Inflammatory macrophage (primary cell): Measurements from ENCODE around the gene SLC35F4.

Experiments used
- DNase-seq, 2 donors: peaks; one replicate each; pipeline ENCODE4 v3.0.0-alpha.2; 2020 to 2022

The SLC35F4 gene

DNA sequence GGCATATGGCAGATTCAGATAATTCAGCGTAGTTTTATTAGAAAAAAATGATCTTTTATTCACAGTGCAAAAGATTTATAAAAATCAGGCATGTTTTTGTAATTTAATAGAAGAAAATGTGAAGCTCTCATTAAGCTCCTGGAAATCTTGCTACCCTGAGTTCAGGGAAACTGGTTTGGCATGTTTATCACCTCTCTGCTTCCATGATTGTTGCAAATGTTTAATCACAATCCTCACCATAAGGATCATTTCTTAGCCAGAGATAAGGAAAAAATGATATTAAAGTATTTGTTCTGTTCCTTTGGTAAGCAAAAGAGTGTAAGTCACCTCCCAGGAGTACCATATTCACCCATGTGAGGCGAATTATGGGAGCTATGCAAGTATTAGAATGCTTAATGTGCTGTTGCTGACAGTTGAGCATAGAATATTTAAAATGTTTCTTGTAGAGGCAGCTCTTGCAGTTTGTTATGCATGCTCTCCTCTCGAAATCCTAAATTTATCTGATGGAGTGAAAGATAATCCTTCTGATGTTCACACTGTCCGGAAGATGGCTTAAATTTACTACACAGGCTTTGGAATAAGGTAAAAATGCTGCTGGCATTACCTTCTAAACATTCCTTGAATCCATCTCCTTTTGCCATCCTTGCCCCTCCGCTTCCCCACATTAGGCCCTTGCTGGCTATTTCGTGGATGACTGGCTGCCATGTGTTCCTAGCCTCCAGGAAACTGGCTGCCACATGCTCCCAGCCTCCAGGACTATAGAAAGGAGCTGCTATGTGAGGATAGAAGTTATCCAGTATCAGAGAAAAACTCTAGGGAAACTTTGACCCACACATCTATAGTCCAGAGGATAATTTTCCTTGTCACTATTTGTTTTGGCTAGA is 256.5 kb downstream of the SLC35F4 start:
- DNase-seq: no peak

DNA sequence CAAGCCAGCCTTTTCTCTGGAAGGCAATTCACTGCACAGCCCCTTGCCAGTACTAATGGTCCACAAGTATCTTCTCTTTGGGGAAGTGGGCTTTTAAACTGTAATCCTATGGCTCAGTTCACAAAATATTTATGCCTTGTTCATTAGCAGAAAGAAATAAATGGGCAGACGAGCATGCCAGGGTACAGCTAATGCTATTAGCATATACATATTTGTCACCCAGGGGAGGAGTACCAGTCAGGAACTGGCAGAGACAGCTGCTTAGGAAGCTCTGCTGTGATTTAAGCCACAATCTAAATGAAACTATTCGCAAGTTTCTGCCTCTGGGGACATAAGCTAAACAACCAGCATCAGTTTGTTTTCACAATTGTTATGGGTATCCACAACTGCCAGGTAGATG is 258.8 kb downstream of the SLC35F4 start:
- no peak for DNase-seq

DNA sequence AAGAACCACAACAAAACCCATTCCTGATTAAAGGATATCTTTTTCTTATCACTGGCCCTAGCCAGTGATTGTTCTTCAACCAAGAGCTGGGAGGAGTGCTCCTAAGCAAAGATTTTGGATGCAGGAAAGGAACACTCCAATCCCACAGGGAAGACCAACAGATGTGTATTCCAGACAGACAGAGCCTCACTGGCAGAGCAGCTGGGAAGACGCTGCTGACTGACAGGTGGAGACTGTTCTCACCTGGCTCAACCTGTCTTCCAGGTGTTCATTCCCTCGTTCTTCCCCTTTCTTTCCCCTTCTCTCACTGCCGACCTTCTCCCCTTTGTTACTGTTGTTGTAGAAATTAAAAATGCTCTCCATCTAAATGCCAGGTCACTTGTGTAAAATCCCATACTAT is 282.5 kb downstream of the SLC35F4 start:
- DNase-seq: no peak

DNA sequence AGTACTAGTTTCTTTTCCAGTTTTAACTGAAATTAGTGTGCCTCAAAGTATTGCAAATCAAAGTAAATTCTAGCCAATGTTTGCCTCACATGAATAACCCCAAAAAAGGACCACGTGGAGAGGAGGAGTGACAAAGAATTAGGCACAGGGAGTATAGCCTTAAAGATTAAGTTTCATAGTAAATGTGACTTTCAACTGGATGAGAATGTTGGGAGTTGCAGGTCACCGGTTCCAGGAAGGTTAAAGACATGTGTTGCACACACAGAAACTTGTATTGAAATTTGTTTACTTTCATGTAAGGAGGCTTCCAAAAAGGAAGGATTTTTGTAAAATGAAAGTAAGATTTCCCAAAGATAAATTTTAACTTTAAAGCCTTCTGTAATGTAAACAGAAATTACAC is 283.1 kb downstream of the SLC35F4 start:
- DNase-seq: no peak

DNA sequence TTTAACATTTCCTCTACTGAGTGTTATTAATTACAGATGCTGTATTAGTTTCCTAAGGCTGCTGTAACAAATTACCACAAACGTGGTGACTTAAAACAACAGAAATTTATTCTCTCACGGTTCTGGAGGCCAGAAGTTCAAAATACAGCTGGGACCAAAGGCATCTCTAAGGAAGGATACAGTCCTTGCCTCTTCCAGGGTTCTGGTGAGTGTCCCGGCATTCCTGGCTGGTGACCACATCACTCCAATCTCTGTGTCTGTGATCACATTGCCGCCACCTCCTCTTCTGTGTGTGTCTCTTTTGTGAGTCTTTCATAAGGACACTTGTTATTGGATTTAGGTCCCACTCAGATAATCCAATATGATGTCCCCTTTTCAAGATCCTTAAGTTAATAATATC is 287.1 kb downstream of the SLC35F4 start:
- no peak for DNase-seq

DNA sequence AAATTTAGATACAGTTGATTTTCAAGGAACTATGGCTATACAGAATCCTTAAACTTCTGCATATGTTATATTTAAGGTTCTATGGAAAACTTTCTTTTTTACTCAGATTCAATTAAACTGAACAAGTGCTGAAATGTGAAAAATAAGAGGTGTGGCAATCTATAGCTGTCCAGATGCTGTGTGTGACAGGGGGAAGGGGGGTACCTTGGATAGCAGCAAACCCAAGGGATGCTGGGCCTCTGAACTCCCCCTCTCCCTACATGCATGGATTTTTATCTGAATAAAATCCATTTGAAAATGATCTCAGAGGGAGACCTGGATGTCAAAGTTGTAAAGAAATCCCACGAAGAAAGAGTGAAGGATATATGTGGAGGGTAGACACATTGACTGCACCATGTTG is 289.4 kb downstream of the SLC35F4 start:
- DNase-seq: no peak

DNA sequence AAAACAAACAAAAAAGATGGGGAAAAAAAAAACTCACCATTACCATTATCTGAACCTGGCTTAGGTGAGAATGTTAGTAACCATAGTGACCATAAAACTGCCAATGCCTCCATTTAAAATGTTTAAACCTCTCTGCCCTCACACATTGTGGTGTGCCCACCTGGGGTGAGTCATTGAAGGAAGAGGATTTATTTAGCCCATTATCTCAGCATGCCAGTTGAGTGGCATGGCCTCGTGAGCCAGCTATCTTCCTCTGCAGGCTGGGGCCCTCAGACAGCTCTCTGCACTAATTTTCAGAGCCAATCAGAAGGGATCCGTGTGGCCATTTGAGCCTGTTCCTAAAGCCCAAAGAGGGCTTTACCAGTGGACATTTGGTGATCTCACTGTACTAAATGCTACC is 290.4 kb downstream of the SLC35F4 start:
- no peak for DNase-seq

DNA sequence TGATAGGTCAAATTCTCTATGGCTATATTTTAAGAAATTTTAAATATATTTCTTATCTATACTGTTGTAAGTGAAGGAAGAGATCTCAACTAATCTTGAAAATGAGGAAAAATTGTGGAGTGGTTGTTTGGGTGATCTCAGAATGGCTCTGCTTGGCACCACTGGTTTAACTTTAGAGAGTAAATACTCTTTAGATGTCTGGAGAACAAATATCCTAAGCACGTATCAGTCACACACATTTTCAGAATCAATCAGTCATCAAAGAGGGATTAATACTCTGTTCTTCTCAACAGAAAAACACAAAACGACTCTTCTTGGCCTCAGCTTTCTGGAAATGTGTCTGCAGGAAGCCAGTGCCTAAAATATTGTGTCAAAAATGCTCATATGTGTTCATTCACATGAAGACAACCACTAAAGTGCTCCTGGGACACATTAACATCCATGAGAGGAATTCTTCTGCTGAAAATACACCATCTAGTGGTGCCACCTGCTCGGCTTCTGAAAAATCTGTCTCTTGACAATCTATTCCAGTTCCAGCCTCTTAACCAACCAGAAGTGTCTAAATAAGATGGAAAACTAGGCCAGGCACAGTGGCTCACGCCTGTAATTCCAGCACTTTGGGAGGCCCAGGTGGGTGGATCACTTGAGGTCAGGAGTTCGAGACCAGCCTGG is 291.1 kb downstream of the SLC35F4 start:
- no peak for DNase-seq

DNA sequence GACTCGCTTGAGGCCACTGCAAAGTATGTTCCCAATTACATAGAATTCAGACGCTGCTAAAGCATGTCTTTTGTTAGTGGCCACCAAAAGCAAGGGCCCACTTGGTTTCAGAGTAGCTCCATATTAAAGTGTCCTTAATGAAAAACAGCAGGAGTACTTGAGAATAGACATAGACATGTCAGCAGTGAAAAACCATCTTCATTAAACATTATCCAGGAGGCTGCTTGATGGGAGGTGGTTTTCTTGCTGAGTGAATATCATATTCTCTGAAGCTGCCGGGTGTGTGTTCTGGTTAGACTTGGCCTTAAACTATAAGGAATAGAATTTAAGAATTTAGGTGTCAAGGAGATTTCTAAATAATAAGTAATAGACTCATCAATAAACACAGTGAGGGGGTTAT is 292.7 kb downstream of the SLC35F4 start:
- DNase-seq: no peak

DNA sequence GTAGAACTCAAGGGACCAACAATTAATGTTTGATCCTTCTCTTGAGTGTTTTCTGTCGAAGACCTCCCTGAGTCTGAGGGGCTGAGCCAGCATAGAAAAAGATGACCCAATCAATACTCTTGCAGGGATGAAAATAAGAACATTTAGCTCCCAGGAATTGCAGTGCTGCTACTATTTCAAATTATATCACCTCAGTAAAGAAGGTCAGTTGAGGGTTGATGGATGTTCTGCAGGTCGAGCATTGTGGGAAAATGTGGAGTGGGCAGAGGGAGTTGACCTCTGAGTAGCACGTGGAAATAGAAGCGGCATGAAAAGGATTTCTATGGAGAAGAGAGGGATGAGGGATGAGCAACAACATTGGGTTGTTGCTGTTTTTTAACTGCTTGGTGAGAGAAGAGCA is 297.3 kb downstream of the SLC35F4 start:
- DNase-seq: no peak

DNA sequence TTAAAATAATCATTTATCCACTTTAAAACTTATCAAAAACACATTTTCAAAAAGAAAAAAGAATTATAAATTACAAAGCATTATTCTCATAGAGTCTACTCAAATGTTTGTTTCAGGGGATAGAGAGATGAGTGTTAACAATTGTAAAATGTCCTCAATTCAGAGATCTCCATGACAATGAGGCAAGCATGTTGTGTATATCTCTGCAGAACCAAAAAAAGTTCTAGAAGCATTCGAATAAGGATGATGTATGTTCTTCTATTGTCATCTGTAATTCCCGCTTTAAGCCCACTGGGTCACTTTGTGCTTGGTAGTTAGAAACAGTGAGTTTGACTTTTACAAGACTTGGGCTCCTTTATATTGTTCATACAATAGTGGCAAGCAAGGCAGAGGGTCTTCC is 298.7 kb downstream of the SLC35F4 start:
- DNase-seq: no peak

DNA sequence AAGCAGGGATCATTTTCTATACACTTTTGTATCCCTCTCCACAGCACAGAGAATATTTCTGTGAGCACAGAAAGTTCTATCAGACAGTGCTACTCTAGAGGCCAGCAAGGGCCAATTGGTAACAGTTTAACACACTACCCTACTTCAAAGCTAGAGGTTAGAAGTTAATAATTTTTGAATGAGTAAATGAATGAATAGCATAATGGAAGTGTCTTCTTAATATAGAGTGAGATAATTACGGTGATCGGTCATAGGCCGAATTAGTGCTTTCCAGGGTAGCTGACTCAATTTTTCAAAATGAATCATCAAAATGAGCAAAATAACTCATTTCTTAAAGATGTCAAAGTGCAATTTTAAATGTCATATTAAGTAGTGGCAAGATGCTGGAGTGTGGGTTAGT is 305.2 kb downstream of the SLC35F4 start:
- DNase-seq: no peak

DNA sequence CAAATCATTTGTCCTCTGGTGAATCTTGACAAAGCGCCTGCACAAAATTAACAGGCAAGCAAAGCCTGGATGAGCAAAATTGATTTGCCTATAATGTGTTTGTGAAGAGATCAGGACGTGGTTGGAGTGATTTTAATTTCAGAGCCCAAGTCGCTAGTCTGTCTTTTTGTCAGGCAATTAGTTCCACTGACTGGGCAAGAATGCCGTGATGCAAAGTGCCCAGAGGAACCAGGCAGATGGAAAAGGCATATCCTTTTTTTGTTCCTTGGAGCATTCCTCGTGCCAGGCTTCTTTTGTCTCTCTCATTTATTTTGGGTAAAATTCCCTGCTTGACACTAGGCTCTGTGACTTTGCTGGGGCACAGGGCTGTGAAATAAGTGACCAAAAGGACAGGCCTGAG is 306.3 kb downstream of the SLC35F4 start:
- no peak for DNase-seq

DNA sequence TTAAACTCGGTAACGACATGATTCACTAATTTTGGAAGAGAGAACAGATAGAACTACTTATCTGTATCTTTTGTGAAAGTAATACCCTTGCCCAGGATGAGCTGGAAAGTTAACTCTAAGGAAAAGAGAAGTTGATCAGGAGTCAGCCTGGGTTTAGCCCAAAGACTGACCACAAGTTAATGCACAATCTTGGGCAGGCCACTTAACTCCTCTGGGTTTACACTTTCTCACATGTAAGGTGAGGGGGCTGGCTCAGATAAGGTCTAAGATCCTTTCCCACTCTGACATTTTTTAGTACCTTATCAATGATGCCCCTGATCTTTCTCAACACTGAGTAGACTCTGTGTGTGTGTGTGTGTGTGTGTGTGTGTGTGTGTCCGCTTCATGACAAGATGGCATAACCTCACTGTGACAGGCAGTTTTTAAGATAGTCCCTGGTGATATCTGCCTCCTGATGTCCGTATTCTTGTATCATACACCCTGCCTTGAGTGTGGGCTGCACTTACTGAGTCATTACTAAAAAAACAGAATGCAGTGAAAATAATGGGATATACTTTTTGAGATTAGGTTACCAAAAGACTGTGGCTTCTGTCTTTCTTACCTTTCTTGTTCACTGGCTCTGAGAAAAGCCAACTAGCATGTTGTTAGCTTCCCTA is 316.0 kb downstream of the SLC35F4 start:
- DNase-seq: no peak

DNA sequence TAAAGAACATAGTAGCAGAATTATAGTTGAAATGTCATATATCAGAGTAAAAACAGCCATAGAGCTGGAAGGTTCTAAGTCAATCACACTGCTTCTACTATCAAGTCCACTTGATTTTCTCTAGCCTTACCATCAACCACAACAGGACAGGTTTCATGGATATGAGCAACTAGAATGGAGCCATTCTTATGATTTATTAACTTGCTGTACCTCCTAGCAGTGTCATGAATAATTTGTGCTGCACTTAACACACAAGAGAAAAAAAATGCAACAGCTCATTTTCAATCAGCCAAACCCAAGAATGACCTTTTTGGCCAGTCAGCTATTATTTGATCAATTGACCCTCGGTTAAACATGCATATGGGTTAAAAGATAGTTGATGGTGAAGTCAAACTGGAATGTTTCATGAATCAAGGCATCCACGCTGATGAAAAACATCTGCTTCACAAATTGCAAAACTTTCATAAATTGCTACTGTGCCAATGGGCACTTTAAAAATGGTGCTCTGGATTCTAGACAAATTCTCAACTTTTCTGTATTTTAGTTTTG is 316.8 kb downstream of the SLC35F4 start:
- no peak for DNase-seq

DNA sequence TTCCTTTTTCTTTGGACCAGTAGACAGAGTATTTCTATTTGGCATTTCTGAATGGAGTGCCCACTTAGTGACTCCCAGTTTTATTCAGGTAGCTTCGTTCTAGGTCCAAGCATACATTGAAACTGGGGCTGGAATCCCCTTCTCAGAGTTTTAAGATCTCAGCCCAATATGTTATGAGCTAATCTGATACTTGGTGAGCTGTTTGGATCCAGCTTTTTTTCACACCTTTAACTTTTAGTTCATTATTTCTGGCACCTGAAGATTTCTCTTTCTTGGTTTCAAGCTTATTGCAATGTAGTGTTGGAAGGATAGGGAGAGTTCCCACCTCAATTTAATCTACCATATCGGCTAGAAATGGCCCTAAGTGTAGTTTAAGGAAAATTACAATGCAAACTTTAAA is 318.8 kb downstream of the SLC35F4 start:
- DNase-seq: no peak

DNA sequence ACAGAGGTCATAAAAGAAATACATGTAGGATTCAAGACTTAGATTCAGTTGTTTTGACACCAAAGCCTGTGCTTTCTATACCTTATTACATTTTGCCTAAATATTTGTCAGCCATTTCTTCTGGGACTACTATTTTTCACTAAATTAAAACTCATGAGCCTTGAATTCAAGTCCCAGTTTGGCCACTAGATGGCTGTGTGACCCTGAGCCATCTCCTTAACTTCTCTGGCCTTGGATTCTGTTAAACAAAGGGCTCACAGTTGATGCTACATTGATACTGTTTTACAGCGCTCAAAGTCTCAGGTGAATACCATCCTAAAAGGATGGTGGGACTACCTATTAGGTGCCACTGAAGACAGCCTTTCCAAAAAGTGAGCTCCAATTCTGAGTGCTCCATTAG is 332.7 kb downstream of the SLC35F4 start:
- DNase-seq: no peak

DNA sequence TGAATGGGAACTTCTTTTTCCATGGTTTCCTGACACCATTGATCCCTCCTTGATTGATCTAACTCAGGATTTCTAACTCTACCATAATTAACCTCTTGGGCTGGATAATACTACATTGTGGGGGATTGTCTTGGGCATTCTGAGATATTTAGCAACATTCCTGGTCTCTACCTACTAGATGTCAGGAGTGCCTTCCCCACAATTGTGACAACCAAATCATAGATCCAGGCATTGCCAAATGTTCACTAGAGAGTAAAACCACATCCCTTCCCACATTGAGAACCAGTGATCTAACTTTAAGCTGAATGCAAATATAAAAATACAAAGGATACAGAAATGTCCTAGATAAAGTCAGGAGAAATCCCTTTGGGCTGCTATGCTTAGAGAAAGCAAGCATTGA is 335.3 kb downstream of the SLC35F4 start:
- DNase-seq: no peak

DNA sequence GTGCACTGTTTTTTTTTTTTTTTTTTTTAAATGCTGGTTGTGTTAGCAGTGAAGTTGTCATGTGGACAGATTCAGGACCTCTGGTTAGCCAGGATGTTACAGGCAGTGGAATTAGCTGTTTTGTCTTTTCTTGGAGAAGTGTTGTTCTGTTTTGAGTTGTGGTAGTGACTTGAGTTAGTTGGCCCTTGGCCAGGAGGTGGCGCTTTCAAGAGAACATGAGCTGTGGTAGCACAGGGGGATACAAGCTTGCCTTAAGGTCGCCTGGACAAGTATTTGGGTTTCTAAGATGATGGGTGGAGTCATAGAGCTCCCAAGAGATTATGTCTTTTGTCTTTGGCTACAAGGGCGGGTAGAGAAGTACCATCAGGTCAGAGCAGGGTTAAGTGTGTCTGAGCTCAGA is 338.9 kb downstream of the SLC35F4 start:
- DNase-seq: no peak

DNA sequence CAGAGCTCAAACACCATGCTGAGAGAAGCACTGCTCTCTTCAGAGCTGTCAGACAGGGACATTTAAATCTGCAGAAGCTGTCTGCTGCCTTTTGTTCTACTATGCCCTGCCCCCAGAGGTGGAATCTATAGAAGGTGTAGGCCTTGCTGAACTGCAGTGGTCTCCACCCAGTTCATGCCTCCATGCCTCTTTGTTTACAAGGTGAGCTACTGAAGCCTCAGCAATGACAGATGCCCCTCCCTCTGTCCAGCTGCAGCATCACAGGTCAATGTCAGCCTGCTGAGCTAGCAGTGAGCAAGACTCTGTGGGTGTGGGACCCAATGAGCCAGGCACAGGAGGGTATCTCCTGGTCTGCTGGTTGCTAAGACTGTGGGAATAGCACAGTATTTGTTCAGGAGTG is 346.8 kb downstream of the SLC35F4 start:
- DNase-seq: no peak
